GM21390 (cell line): ENCODE measurements around the gene C6orf62.
A peak's percentile ranks its signal among the peaks of the same experiment; 100 is the strongest.
"Not testable (repeated sequence)": the region's sequence is repeated elsewhere in the genome, so short reads cannot be mapped to it uniquely, and the experiment has no call there.

Source experiments
- ATAC-seq: cut with Tn5 transposase; IDR thresholded peaks from one replicate; pipeline ENCODE4 v1.9.1; 2021; ENCODE audit not compliant: unreplicated experiment

C6orf62 gene

DNA sequence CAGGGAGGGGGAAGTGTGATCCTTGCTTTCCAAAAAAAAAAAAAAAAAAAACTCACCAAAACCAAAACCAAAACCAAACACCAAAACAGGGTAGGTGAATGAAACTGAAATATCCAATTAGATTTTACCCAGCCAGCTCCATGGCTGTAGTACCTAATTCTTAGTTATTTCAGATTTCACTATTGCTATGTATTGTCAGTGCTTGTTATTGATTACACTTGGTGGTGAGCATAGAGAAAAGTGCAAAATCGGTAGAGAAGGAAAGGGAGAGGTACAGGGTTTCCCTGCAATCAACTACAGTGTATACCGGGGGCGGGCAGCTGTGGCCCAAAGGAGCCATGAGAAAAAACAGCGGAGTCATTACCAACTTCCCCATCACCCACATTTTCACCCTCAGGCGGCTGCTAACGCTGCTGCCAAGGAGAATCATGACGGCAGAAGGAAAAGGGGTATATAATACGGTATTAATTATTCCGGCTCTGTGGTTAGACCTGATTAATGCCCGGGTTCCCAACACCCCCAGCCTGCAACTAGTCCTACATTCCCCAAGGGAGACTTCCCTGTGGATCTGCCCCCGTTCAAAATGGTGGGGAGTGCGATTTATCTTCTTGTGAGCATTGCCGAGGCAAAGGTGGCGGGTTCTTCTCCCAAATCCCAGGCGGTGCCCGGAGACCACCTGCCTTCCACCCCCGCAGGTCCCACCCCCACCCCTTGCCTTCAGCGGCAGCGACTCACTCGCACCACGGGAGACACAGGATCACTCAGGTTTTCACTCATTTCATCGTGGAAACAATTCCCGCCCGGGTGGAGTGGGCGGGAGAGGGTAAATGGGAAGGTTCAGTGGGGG is at the start of gene C6orf62:
TSS of gene C6orf62 (minus strand) at position 30 of the 847 bp plus-strand sequence. CDS start 486 bp downstream, outside the sequence.
- ATAC-seq = peak; percentile 20

DNA sequence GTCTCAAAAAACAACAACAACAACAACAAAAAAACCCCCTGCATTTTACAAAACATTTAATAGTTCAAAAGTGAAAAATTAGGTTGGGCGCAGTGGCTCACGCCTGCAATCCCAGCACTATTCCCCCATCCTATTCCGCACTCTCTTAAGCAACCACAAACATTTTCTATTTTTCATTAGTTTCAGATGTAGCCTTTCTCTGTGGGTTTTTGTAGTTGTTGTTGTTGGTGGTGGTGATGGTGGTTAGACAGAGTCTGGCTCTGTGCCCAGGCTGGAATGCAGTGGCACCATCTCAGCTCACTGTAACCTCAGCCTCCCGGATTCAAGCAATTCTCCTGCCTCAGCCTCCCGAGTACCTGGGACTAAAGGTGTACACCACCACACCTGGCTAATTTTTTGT is 49.4 kb upstream of the C6orf62 start:
- ATAC-seq = no peak

DNA sequence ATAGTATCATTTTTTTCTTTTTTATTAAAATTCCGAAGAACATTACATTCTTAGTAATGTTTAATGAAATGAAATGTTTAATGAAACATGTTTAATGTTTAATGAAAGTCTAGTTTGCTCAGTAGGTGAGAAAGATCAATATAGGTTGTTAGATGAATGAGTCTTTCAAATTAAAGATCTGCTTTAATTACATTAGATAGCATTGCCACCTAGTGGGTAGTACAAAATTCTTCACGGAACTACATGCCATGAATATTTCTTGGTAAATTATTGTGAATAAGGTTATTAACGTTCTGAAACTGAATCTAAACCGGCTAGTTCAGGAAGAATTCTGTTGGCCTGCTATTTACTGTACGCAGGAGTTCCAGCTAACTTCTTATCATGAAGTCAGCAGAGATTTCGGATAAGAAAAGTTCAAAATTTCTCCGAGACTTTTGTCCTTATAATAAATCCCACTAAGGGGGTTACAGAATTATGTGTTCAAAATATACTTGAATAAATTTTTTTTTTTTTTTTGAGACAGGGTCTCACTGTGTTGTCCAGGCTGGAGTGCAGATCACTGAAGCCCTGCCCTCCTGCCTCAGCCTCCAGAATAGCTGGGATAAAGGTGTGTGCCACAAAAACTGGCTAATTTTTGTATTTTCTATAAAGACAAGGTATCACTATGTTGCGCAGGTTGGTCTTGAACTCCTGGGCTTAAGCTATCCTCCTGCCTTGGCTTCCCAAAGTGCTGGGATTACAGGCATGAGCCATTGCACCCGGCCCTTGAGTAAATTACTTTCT is 47.9 kb upstream of the C6orf62 start:
- ATAC-seq = no peak

DNA sequence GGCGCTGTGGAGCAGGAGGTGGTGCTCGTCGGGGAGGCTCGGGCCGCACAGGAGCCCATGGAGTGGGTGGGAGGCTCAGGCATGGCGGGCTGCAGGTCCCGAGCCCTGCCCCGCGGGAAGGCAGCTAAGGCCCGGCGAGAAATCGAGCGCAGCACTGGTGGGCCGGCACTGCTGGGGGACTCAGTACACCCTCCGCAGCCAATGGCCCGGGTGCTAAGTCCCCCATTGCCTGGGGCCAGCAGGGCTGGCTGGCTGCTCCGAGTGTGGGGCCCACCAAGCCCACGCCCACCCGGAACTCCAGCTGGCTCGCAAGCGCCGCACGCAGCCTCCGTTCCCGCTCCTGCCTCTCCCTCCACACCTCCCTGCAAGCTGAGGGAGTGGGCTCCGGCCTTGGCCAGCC is 47.0 kb upstream of the C6orf62 start:
- ATAC-seq = not testable (repeated sequence)

DNA sequence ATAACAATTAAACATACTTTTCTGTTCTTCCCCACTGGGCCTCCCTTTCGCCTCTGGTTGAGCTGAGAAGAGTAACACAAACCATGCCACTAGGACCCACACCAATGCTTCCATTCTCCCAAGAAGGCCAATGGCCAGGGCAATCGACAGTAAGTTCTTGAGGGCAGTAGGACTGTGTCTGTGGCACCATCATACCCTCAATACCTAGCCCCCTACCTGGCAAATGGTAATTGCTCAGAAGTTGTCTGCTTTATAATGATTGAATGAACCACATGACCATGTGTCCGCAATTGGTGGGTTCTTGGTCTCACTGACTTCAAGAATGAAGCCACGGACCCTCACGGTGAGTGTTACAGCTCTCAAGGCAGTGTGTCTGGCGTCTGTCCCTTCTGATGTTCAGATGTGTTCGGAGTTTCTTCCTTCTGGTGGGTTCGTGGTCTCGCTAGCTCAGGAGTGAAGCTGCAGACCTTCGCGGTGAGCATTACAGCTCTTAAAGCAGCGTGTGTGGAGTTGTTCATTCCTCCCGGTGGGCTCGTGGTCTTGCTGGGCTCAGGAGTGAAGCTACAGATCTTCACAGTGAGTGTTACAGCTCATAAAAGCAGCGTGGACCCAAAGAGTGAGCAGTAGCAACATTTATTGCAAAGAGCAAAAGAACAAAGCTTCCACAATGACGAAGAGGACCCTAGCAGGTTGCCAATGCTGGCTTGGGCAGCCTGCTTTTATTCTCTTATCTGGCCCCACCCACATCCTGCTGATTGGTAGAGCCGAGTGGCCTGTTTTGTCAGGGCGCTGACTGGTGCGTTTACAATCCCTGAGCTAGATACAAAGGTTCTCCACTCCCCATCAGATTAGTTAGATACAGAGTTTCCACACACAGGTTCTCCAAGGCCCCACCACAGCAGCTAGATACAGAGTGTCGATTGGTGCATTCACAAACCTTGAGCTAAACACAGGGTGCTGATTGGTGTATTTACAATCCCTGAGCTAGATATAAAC is 46.2 kb upstream of the C6orf62 start:
- not testable (repeated sequence) for ATAC-seq

DNA sequence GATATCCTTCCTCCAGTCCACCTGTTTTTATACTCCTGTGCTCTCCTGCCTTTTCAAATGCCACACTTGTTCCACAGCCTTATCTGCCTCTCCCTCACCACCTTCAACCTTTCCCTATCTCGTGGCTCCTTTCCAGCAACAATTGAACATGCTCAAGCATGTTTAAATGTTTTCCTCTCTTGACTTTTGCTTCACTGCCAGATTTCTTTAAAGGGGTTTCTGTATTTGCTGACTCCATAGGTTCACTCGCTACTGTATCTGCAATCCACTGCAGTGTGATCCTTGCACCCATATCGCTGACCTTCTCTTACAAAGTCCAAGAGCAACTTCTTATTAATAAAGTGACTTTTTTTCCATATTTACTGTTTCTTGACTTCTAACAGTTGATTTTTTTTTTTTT is 44.6 kb upstream of the C6orf62 start:
- no peak for ATAC-seq

DNA sequence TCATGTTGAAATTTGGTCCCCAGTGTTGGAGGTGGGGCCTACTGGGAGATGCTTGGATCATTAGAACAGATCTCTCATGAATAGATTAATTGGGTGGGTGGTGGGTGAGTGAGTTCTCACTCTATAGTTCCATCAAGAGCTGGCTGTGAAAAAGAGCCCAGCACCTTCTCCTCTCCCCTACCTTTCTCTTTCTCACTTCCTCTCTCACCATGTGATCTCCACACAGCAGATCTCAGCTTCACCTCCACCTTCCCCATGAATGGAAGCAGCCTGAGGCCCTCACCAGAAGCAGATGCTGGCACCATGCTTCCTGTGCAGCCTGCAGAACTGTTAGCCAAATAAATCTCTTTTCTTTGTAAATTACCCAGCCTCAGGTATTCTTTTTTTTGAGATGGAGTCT is 42.9 kb upstream of the C6orf62 start:
- ATAC-seq = no peak

DNA sequence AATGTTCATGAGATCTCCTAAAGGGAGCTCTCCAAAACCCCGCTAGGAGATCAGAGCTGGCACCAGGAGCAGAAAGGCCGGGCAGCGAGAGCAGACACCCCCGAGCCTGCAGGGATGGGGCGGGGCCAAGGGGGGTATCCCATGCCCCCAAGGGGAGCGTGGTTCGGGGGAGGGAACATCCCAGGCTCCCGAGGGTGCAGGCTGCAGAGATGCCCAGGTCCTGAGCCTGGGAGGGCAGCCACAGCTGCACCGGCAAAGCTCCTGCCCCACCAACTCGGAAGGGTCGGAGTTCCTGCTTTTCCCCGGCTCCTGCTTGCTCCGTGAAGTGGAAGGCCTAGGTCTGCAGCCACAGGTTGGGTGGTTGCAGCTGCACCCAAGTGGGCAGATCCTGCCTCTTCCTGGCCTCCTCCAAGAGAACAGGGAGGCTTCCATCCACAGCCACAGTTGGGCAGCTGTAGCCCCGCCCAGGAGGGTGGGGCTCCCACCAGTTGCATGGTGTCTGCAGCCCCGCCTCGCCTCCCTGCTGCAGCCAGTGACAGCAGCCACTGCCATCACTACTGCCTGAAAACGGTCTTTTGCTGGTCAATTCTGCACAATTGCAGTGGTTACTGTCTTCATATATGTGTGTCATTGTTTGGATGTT is 42.4 kb upstream of the C6orf62 start:
- no peak for ATAC-seq

DNA sequence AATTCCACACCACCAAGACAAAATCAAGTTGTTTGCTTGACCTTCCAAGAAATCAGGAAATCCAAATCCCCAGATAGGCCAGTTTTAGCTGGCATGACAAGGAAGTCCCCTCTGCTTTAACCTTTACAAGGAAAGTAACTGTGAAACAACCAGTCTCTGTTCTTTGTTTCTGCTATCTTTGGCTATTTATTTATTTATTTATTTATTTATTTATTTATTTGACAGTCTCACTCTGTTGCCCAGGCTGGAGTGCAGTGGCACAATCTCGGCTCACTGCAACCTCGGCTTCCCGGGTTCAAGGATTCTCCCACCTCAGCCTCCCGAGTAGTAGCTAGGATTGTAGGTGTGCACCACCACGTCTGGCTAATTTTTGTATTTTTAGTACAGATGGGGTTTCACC is 41.3 kb upstream of the C6orf62 start:
- no peak for ATAC-seq

DNA sequence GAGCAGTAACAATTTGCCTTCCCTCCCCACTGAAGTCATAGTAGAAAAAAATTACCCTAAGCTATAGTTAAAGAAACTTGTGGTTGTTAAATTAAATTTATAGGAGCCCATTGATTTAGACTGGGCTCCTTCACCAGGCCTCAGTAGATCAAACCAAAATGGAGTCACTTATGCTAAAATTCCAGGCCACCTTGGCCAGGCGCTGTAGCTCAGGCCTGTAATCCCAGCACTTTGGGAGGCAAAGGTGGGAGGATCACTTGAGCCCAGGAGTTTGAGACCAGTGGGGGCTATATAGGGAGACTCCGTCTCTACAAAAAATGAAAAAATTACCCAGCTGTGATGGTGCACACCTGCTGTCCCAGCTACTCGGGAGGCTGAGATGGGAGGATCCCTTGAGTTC is 40.8 kb upstream of the C6orf62 start:
- ATAC-seq = no peak

DNA sequence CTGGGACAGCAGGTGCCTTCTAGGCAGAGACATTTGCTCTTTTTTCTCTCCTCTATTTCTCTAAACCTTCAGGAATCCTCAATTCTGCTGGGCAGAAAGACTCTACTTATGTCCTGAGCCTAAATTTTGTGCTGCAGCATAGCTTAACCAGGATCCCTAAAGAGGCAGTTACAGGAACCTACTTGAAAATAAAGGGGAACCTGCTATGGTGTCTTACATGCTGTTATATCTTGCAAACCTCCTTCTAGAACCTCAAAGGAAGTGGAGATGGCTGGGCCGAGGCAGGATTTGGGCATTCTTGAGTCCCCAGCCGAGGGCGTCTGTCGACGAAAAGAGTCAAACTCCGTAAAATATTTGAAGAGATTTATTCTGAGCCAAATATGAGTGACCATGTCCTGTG is 38.7 kb upstream of the C6orf62 start:
- no peak for ATAC-seq

DNA sequence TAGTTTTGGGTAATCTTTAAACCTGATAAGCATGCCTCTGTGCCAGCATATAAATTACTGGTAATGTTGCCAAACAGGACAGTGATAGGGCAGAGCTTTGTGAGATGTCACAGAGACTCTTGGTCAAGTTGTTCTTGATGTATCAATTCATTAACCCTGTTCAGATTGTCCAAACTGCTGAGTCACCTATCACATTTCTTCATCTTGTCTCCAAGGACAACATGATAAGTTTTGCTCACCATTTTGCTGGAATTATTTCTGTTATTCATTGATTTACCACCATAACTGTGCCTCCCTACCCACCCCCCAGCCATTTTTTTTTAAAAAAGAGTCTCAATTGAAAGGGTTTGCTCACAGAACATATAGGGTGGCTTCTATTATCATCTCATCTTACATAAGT is 36.3 kb upstream of the C6orf62 start:
- no peak for ATAC-seq

DNA sequence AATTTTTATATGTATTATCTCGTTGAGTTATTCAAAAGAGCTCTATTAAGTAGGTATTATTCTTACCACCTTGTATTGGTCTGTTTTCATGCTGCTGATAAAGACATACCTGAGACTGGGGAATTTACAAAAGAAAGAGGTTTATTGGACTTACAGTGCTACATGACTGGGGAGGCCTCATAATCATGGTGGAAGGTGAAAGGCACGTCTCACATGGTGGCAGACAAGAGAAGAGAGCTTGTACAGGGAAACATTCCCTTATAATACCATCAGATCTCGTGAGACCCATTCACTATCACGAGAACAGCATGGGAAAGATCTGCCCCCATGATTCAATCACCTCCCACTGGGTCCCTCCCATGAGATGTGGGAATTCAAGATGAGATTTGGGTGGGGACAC is 35.4 kb upstream of the C6orf62 start:
- not testable (repeated sequence) for ATAC-seq

DNA sequence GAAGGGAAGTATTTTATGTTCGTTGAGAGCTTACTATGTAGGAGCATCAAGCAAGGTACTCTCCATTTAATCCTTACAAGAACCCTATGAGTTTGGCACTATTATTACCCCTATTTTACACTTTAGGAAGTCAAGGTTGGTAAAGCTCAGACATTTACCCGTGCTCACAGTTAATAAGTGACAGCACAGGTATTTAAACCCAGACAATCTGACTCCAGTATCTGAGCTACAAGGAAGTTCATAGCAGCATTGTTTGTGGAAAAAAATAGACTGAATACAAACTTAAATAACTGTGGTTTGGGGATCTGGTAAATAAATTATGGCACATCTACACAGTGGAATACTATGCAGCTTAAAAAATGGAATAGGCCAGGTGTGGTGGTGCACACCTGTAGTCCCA is 34.6 kb upstream of the C6orf62 start:
- no peak for ATAC-seq

DNA sequence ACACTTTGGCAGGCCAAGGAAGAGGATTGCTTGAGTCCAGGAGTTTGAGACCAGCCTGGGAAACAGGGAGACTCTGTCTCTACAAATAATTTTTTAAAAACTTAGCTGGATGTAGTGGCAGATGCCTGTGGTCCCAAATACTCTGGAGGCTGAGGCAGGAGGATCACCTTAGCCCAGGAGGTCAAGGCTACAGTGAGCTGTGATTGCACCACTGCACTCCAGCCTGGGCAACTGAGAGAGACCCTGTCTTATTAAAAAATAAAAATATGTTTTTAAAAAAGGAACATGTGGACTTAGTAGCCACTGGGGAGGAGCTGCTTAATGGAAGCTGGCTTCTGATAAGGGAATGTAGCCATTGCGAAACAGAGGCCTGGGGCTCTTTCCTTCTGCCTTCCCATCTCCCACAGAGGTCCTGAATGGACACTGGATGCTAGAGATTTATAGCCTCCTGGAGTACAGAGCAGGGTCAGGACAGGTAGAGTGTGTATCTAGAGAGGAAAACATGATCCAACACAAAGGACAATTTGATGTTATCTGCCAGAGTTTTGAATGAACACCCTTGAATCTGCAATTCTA is 34.1 kb upstream of the C6orf62 start:
- ATAC-seq = no peak

DNA sequence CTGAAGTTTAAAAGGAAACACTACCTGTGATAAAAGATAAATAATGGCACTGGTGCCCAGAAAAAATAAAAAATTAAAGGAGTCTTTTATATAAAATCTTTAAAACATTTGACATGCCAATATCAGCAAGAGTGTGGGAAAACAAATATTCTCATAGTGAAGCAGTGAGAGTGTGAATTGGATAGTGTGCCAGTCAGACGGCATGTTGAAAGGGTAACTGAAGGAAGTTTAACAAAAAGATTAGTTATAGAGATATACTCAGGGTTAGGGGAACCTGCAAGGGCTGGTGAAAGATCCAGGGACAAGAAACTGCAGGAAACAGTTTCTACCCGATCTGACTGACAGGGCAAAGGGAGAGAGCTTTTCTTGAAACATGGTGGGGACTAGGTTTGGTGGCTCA is 33.5 kb upstream of the C6orf62 start:
- ATAC-seq = no peak

DNA sequence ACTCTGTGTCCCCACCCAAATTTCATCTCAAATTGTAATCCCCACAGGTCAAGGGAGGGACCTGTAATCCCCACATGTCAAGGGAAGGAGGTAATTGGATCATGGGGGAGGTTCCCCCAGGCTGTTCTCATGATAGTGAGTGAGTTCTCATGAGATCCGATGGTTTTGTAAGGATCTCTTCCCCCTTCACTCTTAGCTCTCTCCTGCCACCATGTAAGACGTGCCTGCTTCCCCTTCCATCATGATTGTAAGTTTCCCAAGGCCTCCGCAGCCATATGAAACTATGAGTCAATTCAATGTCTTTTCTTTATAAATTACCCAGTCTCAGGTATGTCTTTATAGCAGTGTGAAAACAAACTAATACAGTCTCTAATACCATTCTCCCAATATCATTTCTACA is 31.9 kb upstream of the C6orf62 start:
- not testable (repeated sequence) for ATAC-seq

DNA sequence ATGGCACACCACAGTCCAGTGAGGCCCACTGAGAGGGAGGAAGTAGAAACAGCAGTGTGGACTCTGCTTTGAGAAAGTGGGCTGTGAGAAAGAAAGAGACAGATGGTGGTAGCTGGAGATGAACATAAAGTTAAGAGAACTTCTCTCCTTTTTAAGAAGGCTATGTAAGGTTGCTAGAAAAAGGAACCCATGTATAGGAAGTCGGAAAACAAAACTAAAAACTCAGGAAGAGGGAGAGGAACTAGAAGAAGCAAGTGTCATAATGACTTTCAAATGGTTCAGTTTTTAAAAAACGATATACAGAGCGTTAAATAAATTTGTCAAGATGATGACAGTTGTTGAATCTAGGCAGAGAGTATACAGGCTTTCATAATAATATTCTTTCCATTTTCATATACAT is 30.3 kb upstream of the C6orf62 start:
- ATAC-seq = no peak

DNA sequence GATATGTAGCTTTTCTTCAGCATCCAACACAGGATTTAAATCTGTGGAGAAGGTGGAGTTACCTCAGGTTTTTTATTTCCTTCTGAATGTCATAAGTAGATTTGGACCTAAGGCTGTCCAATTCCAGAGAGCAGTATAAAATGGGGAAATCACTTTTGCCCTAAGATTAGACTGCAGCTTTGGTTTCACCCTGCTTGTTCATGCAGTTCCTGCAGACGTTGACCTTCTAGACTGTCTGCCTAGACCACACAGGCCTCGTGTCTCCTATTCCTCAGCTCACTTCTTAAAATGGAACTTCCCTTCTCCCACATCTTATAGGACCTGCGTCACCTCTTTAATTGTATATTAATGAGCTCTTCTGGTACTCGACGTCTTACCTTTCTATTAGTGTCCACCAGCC is 26.0 kb upstream of the C6orf62 start:
- no peak for ATAC-seq

DNA sequence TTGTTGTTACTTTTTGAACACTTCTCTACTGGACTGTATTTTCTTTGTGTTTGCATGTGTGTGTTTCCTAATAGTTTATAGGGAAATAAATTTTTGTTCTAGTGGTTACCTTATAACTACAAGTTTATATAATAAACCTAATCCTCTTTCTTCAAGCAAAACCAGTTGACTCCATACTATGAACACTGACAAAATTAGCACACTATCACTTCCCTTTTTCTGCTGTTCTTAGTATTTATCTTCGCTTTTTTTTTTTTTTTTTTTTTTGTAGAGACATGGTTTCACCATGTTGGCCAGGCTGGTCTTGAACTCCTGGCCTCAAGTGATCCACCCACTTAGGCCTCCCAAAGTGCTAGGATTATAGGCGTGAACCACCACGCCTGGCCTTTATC is 25.0 kb upstream of the C6orf62 start:
- ATAC-seq = peak; percentile 53
